Activated gamma-delta T cell (primary cell): ENCODE results near the gene CIB4.

Experiments
- DNase-seq: peaks from one replicate; lab custom pipeline; 2025; lab: John Stamatoyannopoulos, UW

CIB4 gene

GRCh38 chr2:26607698-26608097, 33.5 kb downstream of the CIB4 start:
- no peak for DNase-seq

- DNase-seq: no peak
These were observed 34.3 kb downstream of the CIB4 start for GRCh38 chr2:26606847-26607190.

GRCh38 chr2:26605999-26606846, 34.9 kb downstream of the CIB4 start:
- DNase-seq: no peak

- DNase-seq: no peak
These were observed 35.8 kb downstream of the CIB4 start for GRCh38 chr2:26605195-26605998.

GRCh38 chr2:26602575-26602974, 38.6 kb downstream of the CIB4 start:
- DNase-seq: no peak

GRCh38 chr2:26599387-26599786, 41.8 kb downstream of the CIB4 start:
- DNase-seq: no peak

GRCh38 chr2:26598996-26599373, 42.2 kb downstream of the CIB4 start:
- no peak for DNase-seq

- no peak for DNase-seq
These were observed 42.7 kb downstream of the CIB4 start for GRCh38 chr2:26598336-26598995.

GRCh38 chr2:26597197-26597596, 44.0 kb downstream of the CIB4 start:
- DNase-seq: no peak

GRCh38 chr2:26595146-26595545, 46.0 kb downstream of the CIB4 start:
- DNase-seq: no peak

- DNase-seq: no peak
These were observed 49.3 kb downstream of the CIB4 start for GRCh38 chr2:26591619-26592505.

- no peak for DNase-seq
These were observed 50.1 kb downstream of the CIB4 start for GRCh38 chr2:26590980-26591618.

- no peak for DNase-seq
These were observed 50.7 kb downstream of the CIB4 start for GRCh38 chr2:26590508-26590907.

GRCh38 chr2:26588576-26588975, 52.6 kb downstream of the CIB4 start:
- no peak for DNase-seq

GRCh38 chr2:26587994-26588393, 53.2 kb downstream of the CIB4 start:
- no peak for DNase-seq

GRCh38 chr2:26585966-26586365, 55.2 kb downstream of the CIB4 start:
- DNase-seq: no peak

- no peak for DNase-seq
These were observed 56.1 kb downstream of the CIB4 start for GRCh38 chr2:26585100-26585499.

GRCh38 chr2:26584656-26585055, 56.5 kb downstream of the CIB4 start:
- DNase-seq: no peak

- DNase-seq: no peak
These were observed 57.0 kb downstream of the CIB4 start for GRCh38 chr2:26584191-26584590.

GRCh38 chr2:26583381-26583911, 57.7 kb downstream of the CIB4 start:
- no peak for DNase-seq

GRCh38 chr2:26582890-26583289, 58.3 kb downstream of the CIB4 start:
- DNase-seq: no peak
